B cell (primary cell): ENCODE data around the gene ULK4.

Source experiments
- CTCF ChIP-seq: fragments of 200-600 bp; IDR thresholded peaks from one replicate; pipeline ENCODE4 v1.8.0; 2022; ENCODE audit warnings: antibody characterized with exemption, mild to moderate bottlenecking
- EZH2 ChIP-seq: IDR thresholded peaks from 2 replicates; pipeline ENCODE4 v1.6.1; 2012; ENCODE audit warnings: borderline replicate concordance, low read depth, mild to moderate bottlenecking, moderate library complexity, low read length; ENCODE audit not compliant: insufficient read depth, poor library complexity, severe bottlenecking

- TF ChIP-seq CTCF (no peak), EZH2 (no peak)
Observed at GRCh38 chr3:41200669-41201021, 761.3 kb downstream of the ULK4 start.
